Keratinocyte (primary cell): ENCODE results near the gene CC2D2A.

ENCODE experiments used
- CTCF ChIP-seq, 3 experiments: IDR thresholded peaks in 1 of 3; conservative IDR thresholded peaks in 1 of 3; optimal IDR thresholded peaks in 1 of 3; 2 replicates in 2 of 3; 3 replicates in 1 of 3; pipeline versions ENCODE3 to v1.5.1; 2011; ENCODE audit warnings: low read length in 3 of 3, mild to moderate bottlenecking in 3 of 3, moderate library complexity in 2 of 3, control low read depth in 1 of 3, inconsistent platforms in 1 of 3; ENCODE audit not compliant: insufficient read depth in 2 of 3; ENCODE audit errors: extremely low read depth in 1 of 3
- EZH2 ChIP-seq: IDR thresholded peaks from one replicate; pipeline ENCODE4 v1.6.1; 2012; ENCODE audit warnings: inconsistent platforms, mild to moderate bottlenecking, low read length, moderate library complexity

GRCh38 chr4:15488658-15489470, 19.2 kb downstream of the CC2D2A start:
- TF ChIP-seq CTCF (optimal IDR thresholded peaks at IDR 0.05 in 1 of 3, IDR thresholded peaks at IDR 0.05 in 1 of 3, conservative IDR thresholded peaks at IDR 0.05 in 1 of 3; ENCODE audit: extremely low read depth in 1 of 3, insufficient read depth in 2 of 3, low read length in 3 of 3) (no peak), EZH2 (no peak)
